ENCODE measurements around the gene DTYMK. TPM values are rescaled to one million over a fixed set of nuclear protein-coding genes. Genes with fewer than 3 reads are reported as not detected.
A peak's percentile ranks its signal among the peaks of the same experiment; 100 is the strongest.
"Not testable (repeated sequence)": the region's sequence is repeated elsewhere in the genome, so short reads cannot be mapped to it uniquely, and the experiment has no call there.

Gene DTYMK
- total RNA-seq, 5 donors from 2014 or later (not counting 1 experiment from before 2014, with no cell fraction given), result 11.6 to 23.6 (median 18.2) TPM

DNA sequence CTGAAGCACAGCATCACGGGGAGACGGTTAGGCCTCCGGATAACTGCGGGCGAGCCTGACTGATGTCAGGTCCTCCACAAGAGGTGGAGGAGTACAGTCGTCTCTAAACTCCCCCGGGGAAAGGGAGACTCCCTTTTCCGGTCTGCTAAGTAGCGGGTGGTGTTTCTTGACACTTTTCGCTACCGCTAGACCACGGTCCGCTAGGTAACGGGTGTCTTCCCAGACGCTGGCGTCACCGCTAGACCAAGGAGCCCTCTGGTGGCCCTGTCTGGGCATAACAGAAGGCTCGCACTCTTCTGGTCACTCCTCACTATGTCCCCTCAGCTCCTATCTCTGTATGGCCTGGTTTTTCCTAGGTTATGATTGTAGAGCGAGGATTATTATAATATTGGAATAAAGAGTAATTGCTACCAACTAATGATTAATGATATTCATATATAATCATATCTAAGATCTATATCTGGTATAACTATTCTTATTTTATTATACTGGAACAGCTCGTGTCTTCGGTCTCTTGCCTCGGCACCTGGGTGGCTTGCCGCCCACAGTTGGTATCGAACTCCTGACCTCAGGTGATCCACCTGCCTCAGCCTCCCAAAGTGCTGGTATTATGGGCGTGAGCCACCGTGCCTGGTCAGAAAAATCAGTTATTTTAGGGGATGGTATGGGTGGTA, 46.0 kb upstream of the DTYMK start:
- DNase-seq, result peak in 25 of 35 experiments; percentile 10 to 63 (median 37)
- ATAC-seq (replicated peaks in 1 of 4); H3K27ac Mint-ChIP-seq; H3K27me3 Mint-ChIP-seq; H3K9me3 Mint-ChIP-seq; POLR2A ChIA-PET; H3K27ac ChIP-seq (ENCODE audit: low read length); H3K9me3 ChIP-seq; H3K36me3 ChIP-seq (ENCODE audit: control insufficient read depth in 2 of 2, extremely low read depth in 1 of 2, insufficient read depth in 1 of 2, low read length in 1 of 2); H3K36me3 Mint-ChIP-seq; H3K4me3 ChIP-seq (ENCODE audit: control insufficient read depth in 1 of 2, extremely low read depth in 1 of 2, low read length in 1 of 2); H3K27me3 ChIP-seq (replicated peaks in 1 of 2; ENCODE audit: control insufficient read depth in 2 of 2, extremely low read depth in 1 of 2, insufficient read depth in 2 of 2, low read length in 1 of 2); CTCF ChIA-PET: not testable (repeated sequence)
- peaks cover 22 to 40% (median 31%) of the 10 kb centered on the region in 3 donors for H3K4me1 Mint-ChIP-seq
- H3K4me1 ChIP-seq (ENCODE audit: control insufficient read depth in 1 of 2, extremely low read depth in 1 of 2, insufficient read depth in 2 of 2, low read length in 2 of 2), result peaks cover 0 to 41% of the 10 kb centered on the region in 2 experiments
- H3K4me3 Mint-ChIP-seq, result peak overlapping the region; percentile 60 to 73 (median 70)
- 35% methylated on average over 9 of the region's 26 CpGs for WGBS (ENCODE audit: insufficient coverage)

DNA sequence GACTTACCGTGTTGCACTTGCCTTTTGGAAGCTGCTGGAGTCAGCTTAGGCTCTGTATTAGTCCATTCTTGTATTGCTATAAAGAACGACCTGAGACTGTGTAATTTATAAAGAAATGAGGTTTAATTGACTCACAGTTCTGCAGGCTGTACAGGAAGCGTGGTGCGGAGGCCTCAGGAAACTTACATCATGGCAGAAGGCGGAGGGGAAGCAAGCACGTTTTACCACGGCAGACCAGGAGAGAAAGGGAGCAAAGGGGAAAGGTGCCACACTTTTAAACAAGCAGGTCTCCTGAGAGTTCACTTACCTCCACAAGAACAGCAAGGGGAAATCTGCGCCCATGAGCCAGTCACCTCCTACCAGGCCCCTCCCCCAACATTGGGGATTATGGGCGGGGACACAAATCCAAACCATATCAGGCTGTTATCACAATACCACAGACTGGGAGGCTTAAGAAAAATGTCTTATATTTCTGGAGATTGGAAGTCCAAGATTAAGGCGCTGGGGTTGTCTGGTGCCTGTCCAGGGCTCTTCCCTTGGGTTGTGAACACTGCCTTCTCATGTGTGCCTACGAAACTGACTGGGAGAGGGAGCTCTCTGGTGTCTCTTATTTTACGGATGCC, 44.2 kb upstream of the DTYMK start:
- H3K4me3 ChIP-seq (ENCODE audit: control insufficient read depth in 1 of 2, extremely low read depth in 1 of 2, low read length in 1 of 2), result no peak overlapping the region
- Mint-ChIP-seq H3K27me3 (no peaks in the 10 kb centered on the region), H3K4me1 (peaks cover 17 to 32% (median 25%) of the 10 kb centered on the region in 3 donors), H3K9me3 (no peaks in the 10 kb centered on the region), H3K36me3 (peaks cover under 1% of the 10 kb centered on the region), H3K27ac (no peak overlapping the region), H3K4me3 (no peak overlapping the region)
- peaks cover 0 to 34% of the 10 kb centered on the region in 2 experiments for H3K4me1 ChIP-seq (ENCODE audit: control insufficient read depth in 1 of 2, extremely low read depth in 1 of 2, insufficient read depth in 2 of 2, low read length in 2 of 2)
- H3K27ac ChIP-seq (ENCODE audit: low read length), result no peak overlapping the region
- WGBS (ENCODE audit: insufficient coverage), result 79% methylated on average over 5 of the region's 12 CpGs
- DNase-seq (no peak), ATAC-seq (replicated peaks in 1 of 4) (no peak)
- peaks cover 0 to under 1% of the 10 kb centered on the region in 2 donors for H3K36me3 ChIP-seq (ENCODE audit: control insufficient read depth in 2 of 2, extremely low read depth in 1 of 2, insufficient read depth in 1 of 2, low read length in 1 of 2)
- ChIA-PET POLR2A (no interaction called here), CTCF (no interaction called here)
- H3K27me3 ChIP-seq (replicated peaks in 1 of 2; ENCODE audit: control insufficient read depth in 2 of 2, extremely low read depth in 1 of 2, insufficient read depth in 2 of 2, low read length in 1 of 2), result peaks cover 0 to 2% of the 10 kb centered on the region in 2 experiments
- H3K9me3 ChIP-seq, result no peaks in the 10 kb centered on the region

DNA sequence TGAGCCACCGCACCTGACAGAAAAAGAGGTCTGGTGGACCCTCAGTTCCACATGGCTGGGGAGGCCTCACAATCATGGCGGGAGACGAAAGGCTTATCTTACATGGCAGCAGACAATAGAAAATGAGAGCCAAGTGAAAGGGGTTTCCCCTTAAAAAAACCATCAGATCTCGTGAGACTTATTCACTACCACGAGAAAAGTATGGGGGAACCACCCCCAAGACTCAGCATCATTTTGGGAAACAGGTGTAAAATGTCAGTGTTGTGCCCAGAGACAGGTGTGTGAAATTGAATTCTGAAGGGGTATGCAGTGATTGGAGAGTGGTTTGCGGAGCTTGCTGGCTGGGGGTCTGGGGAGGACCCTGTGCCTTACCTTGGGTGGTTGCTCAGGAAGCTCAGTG, 43.3 kb upstream of the DTYMK start:
- DNase-seq (no peak), ATAC-seq (replicated peaks in 1 of 4) (no peak)
- ChIA-PET POLR2A (no interaction called here), CTCF (no interaction called here)
- Histone ChIP-seq H3K27ac (ENCODE audit: low read length) (no peak overlapping the region), H3K4me1 (ENCODE audit: control insufficient read depth in 1 of 2, extremely low read depth in 1 of 2, insufficient read depth in 2 of 2, low read length in 2 of 2) (peaks cover 0 to 28% of the 10 kb centered on the region in 2 experiments), H3K9me3 (no peaks in the 10 kb centered on the region), H3K4me3 (ENCODE audit: control insufficient read depth in 1 of 2, extremely low read depth in 1 of 2, low read length in 1 of 2) (no peak overlapping the region), H3K27me3 (replicated peaks in 1 of 2; ENCODE audit: control insufficient read depth in 2 of 2, extremely low read depth in 1 of 2, insufficient read depth in 2 of 2, low read length in 1 of 2) (peaks cover 0 to 2% of the 10 kb centered on the region in 2 experiments), H3K36me3 (ENCODE audit: control insufficient read depth in 2 of 2, extremely low read depth in 1 of 2, insufficient read depth in 1 of 2, low read length in 1 of 2) (peaks cover 0 to 5% of the 10 kb centered on the region in 2 donors)
- Mint-ChIP-seq H3K4me1 (peaks cover 17 to 28% (median 19%) of the 10 kb centered on the region in 3 donors), H3K36me3 (peaks cover 4% of the 10 kb centered on the region), H3K27me3 (no peaks in the 10 kb centered on the region), H3K27ac (peak overlapping the region in 1 of 2 donors; percentile 16), H3K9me3 (no peaks in the 10 kb centered on the region), H3K4me3 (no peak overlapping the region)
- WGBS (ENCODE audit: insufficient coverage), result 77% methylated on average over 3 of the region's 6 CpGs

DNA sequence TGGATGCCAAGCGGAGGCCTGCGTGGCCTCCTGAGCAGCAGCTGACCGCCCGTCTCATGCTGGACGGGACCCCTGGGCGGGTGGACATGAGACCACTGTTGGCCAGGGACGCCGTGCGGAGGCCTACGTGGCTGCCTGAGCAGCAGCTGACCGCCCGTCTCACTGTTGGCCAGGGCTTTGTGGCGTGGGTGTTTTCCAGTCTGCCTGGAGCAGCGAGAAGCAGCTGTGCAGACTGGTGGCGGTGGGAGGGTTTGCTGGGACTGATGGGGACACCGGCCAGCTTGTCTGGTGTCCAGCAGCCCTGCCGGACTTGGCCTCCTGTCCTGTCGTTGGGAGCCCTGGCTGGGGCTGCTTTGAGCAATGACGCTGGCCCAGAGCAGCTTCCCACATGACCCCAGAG, 42.0 kb upstream of the DTYMK start:
- peaks cover under 1 to 12% of the 10 kb centered on the region in 2 donors for H3K36me3 ChIP-seq (ENCODE audit: control insufficient read depth in 2 of 2, extremely low read depth in 1 of 2, insufficient read depth in 1 of 2, low read length in 1 of 2)
- Mint-ChIP-seq H3K27ac (no peak overlapping the region), H3K4me1 (peaks cover 16 to 26% (median 17%) of the 10 kb centered on the region in 3 donors), H3K27me3 (no peaks in the 10 kb centered on the region), H3K36me3 (peaks cover 8% of the 10 kb centered on the region), H3K4me3 (no peak overlapping the region), H3K9me3 (no peaks in the 10 kb centered on the region)
- no peaks in the 10 kb centered on the region for H3K27me3 ChIP-seq (replicated peaks in 1 of 2; ENCODE audit: control insufficient read depth in 2 of 2, extremely low read depth in 1 of 2, insufficient read depth in 2 of 2, low read length in 1 of 2)
- ChIA-PET POLR2A (no interaction called here), CTCF (no interaction called here)
- DNase-seq (no peak), ATAC-seq (replicated peaks in 1 of 4) (no peak)
- 92% methylated on average over 19 of the region's 19 CpGs for WGBS (ENCODE audit: insufficient coverage)
- H3K4me3 ChIP-seq (ENCODE audit: control insufficient read depth in 1 of 2, extremely low read depth in 1 of 2, low read length in 1 of 2), result no peak overlapping the region
- peaks cover 0 to 22% of the 10 kb centered on the region in 2 experiments for H3K4me1 ChIP-seq (ENCODE audit: control insufficient read depth in 1 of 2, extremely low read depth in 1 of 2, insufficient read depth in 2 of 2, low read length in 2 of 2)
- no peaks in the 10 kb centered on the region for H3K9me3 ChIP-seq
- H3K27ac ChIP-seq (ENCODE audit: low read length), result no peak overlapping the region

DNA sequence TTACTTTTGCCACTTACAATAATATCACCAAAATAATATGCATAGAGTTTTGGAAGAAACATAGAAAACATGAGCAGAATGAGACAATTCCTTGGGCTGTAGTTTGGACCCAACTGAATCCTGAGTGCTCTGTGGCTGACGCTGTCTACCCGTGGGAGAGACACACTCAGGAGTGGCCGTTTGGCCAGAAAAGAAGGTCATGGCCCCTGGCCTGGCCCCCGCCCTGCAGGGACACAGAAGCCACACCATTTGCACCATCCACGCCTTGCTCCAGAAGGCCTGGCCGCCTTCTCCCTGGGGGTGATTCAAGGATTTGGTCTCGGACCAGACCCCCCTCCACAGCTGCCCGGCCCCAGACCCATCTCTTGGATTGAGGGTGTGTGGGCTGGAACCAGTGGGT, 41.4 kb upstream of the DTYMK start:
- DNase-seq (no peak), ATAC-seq (replicated peaks in 1 of 4) (no peak)
- Histone ChIP-seq H3K4me1 (ENCODE audit: control insufficient read depth in 1 of 2, extremely low read depth in 1 of 2, insufficient read depth in 2 of 2, low read length in 2 of 2) (peaks cover 0 to 15% of the 10 kb centered on the region in 2 experiments), H3K9me3 (no peaks in the 10 kb centered on the region), H3K36me3 (ENCODE audit: control insufficient read depth in 2 of 2, extremely low read depth in 1 of 2, insufficient read depth in 1 of 2, low read length in 1 of 2) (peaks cover 5 to 18% of the 10 kb centered on the region in 2 donors), H3K27ac (ENCODE audit: low read length) (no peak overlapping the region), H3K4me3 (ENCODE audit: control insufficient read depth in 1 of 2, extremely low read depth in 1 of 2, low read length in 1 of 2) (no peak overlapping the region), H3K27me3 (replicated peaks in 1 of 2; ENCODE audit: control insufficient read depth in 2 of 2, extremely low read depth in 1 of 2, insufficient read depth in 2 of 2, low read length in 1 of 2) (no peaks in the 10 kb centered on the region)
- POLR2A ChIA-PET, result no interaction called here
- 100% methylated on average over 4 of the region's 8 CpGs for WGBS (ENCODE audit: insufficient coverage)
- H3K27me3 Mint-ChIP-seq, result no peaks in the 10 kb centered on the region
- H3K27ac Mint-ChIP-seq, result no peak overlapping the region
- CTCF ChIA-PET, result no interaction called here
- H3K9me3 Mint-ChIP-seq, result no peaks in the 10 kb centered on the region
- H3K4me3 Mint-ChIP-seq, result no peak overlapping the region
- H3K4me1 Mint-ChIP-seq, result peaks cover 13 to 22% (median 15%) of the 10 kb centered on the region in 3 donors
- H3K36me3 Mint-ChIP-seq, result peaks cover 14% of the 10 kb centered on the region

DNA sequence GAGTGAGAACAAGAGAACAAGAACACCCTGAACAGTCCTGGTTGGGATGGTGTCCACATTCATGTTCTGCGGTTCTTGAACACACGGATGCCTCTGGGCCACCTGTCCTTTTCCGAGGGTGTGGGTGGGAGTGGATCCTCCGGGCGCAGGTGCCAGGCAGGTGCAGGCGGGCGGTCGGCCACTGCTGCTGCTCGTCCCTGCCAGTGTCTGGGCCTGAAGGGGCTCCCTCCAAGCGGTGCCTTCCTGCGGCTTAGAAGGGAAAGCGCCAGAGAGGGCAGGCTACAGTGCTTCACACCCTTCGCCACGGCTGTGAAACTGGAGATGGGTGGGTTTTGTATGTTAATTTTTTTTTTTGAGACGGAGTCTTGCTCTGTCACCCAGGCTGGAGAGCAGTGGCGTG, 39.8 kb upstream of the DTYMK start:
- no peak overlapping the region for H3K4me3 ChIP-seq (ENCODE audit: control insufficient read depth in 1 of 2, extremely low read depth in 1 of 2, low read length in 1 of 2)
- ATAC-seq (replicated peaks in 1 of 4) (no peak), DNase-seq (no peak)
- no peak overlapping the region for H3K27ac ChIP-seq (ENCODE audit: low read length)
- peaks cover 14 to 21% of the 10 kb centered on the region in 2 donors for H3K36me3 ChIP-seq (ENCODE audit: control insufficient read depth in 2 of 2, extremely low read depth in 1 of 2, insufficient read depth in 1 of 2, low read length in 1 of 2)
- no peaks in the 10 kb centered on the region for H3K27me3 Mint-ChIP-seq
- POLR2A ChIA-PET, result no interaction called here
- H3K9me3 Mint-ChIP-seq, result no peaks in the 10 kb centered on the region
- peaks cover 0 to 6% of the 10 kb centered on the region in 2 experiments for H3K4me1 ChIP-seq (ENCODE audit: control insufficient read depth in 1 of 2, extremely low read depth in 1 of 2, insufficient read depth in 2 of 2, low read length in 2 of 2)
- 91% methylated on average over 10 of the region's 16 CpGs for WGBS (ENCODE audit: insufficient coverage)
- no peaks in the 10 kb centered on the region for H3K9me3 ChIP-seq
- peaks cover 5 to 12% (median 6%) of the 10 kb centered on the region in 3 donors for H3K4me1 Mint-ChIP-seq
- H3K27me3 ChIP-seq (replicated peaks in 1 of 2; ENCODE audit: control insufficient read depth in 2 of 2, extremely low read depth in 1 of 2, insufficient read depth in 2 of 2, low read length in 1 of 2), result no peaks in the 10 kb centered on the region
- no peak overlapping the region for H3K27ac Mint-ChIP-seq
- peaks cover 27% of the 10 kb centered on the region for H3K36me3 Mint-ChIP-seq
- CTCF ChIA-PET, result no interaction called here
- no peak overlapping the region for H3K4me3 Mint-ChIP-seq

Data from T-cell (primary cell).